A673 (cell line): ENCODE measurements around the gene COLEC12. TPM values are rescaled to one million over a fixed set of nuclear protein-coding genes. Genes with fewer than 3 reads are reported as not detected.
A peak's percentile ranks its signal among the peaks of the same experiment; 100 is the strongest.

Experiments used
- BruUV-seq: library from RNA; stranded (reverse); fragments of 400-500 nt; replicated peaks from 2 replicates; lab custom pipeline; 2021; lab: Mats Ljungman, UMichigan
- CTCF ChIA-PET: fragments of 300-600 bp; sonication (Branson Sonifier 250); formaldehyde crosslinking; loops from one replicate; lab custom pipeline; 2022; ENCODE audit warnings: antibody characterized with exemption; lab: Charles Lee
- POLR2A ChIA-PET: fragments of 300-600 bp; sonication (Branson Sonifier 250); formaldehyde crosslinking; loops from one replicate; lab custom pipeline; 2022; ENCODE audit warnings: antibody characterized with exemption; ENCODE audit not compliant: low non-redundant PET; lab: Charles Lee
- DNase-seq: peaks from one replicate; pipeline ENCODE4 v3.0.0-alpha.2; 2015; ENCODE audit warnings: low spot score
- H3K27ac ChIP-seq: fragments of 200-600 bp; sonication (generic); 2 replicates; pipeline ENCODE4 v1.5.1; 2016; ENCODE audit warnings: mixed run types, low read depth, mild to moderate bottlenecking, mixed read lengths, antibody characterized with exemption, low read length; ENCODE audit not compliant: poor library complexity, severe bottlenecking
- H3K27me3 ChIP-seq: fragments of 200-600 bp; sonication (generic); replicated peaks from 2 replicates; pipeline ENCODE4 v1.6.1; 2017; ENCODE audit warnings: mixed run types, low read depth, mild to moderate bottlenecking, mixed read lengths, antibody characterized with exemption, low read length; ENCODE audit not compliant: insufficient read depth, poor library complexity
- H3K36me3 ChIP-seq: fragments of 200-600 bp; sonication (generic); 2 replicates; pipeline ENCODE4 v1.6.1; 2016; ENCODE audit warnings: mixed run types, mild to moderate bottlenecking, mixed read lengths, antibody characterized with exemption, low read length; ENCODE audit not compliant: insufficient read depth, poor library complexity, severe bottlenecking
- H3K4me1 ChIP-seq: fragments of 200-600 bp; sonication (generic); 2 replicates; pipeline ENCODE4 v1.6.1; 2017; ENCODE audit warnings: mixed run types, mild to moderate bottlenecking, mixed read lengths, antibody characterized with exemption, low read length; ENCODE audit not compliant: insufficient read depth, poor library complexity, severe bottlenecking
- H3K4me3 ChIP-seq: fragments of 200-600 bp; sonication (generic); 2 replicates; pipeline ENCODE4 v1.5.1; 2016; ENCODE audit warnings: low read depth, mixed run types, mild to moderate bottlenecking, mixed read lengths, low read length; ENCODE audit not compliant: poor library complexity, severe bottlenecking
- H3K9me3 ChIP-seq: fragments of 200-600 bp; sonication (generic); 2 replicates; pipeline ENCODE4 v1.6.1; 2016; ENCODE audit warnings: mixed run types, low read depth, mild to moderate bottlenecking, mixed read lengths, antibody characterized with exemption, low read length; ENCODE audit not compliant: poor library complexity, severe bottlenecking
- EZH2 ChIP-seq: fragments of 200-600 bp; sonication (generic); IDR thresholded peaks from 2 replicates; pipeline ENCODE4 v1.6.1; 2017; ENCODE audit warnings: borderline replicate concordance, low read depth, mild to moderate bottlenecking, mixed read lengths, antibody characterized with exemption, low read length; ENCODE audit not compliant: poor library complexity, severe bottlenecking
- intact Hi-C: fragments of 100-400 bp; cut with micrococcal nuclease; formaldehyde crosslinking; loops from one replicate; pipeline ENCODE4 v1.10.0; 2022; ENCODE audit not compliant: unreplicated experiment
- total RNA-seq: library from RNA; stranded (reverse); gene quantifications from 2 replicates; pipeline ENCODE4 v1.2.3, GENCODE V29; 2021
- TF ChIP-seq, protein P1 (sequence below): fragments of 300-800, 200-600 bp; sonication (generic); conservative IDR thresholded peaks from 2 replicates; pipeline ENCODE4 v1.5.1; 2017; ENCODE audit warnings: low read depth, mild to moderate bottlenecking, antibody characterized with exemption, low read length, moderate library complexity, mixed read lengths

The COLEC12 gene
- total RNA-seq, 1 experiment from 2014 or later = 0.86 TPM

DNA sequence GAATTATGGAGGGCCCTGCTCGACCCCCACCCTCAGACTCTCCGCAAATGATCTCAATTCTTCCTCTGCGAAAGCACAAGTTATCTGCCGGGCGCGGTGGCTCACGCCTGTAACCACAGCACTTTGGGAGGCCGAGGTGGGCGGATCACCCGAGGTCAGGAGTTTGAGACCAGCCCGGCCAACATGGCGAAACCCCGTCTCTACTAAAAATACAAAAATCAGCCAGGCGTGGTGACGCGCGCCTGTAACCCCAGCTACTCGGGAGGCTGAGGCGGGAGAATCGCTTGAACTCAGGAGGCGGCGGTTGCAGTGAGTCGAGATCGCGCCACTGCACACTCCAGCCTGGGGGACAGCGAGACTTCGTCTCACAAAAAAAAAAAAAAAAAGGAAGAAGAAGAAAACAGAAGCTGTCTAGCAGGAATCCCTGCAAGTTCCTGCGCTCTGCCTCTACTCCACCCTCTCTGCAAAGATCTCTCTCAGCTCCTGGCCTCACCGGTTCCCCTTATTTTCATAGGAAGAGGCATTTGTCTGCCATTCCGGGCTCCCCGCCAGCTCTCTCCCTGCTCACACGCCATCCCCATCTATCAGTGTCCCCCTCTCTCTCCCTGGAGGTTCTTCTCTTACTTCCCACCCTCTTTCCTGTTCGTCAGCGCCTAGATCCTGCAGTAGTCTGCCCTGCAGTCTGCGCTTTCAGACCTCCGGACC, 13.5 kb upstream of the COLEC12 start:
- CTCF ChIA-PET = interaction anchor here (0.6 kb wide), 1 partner anchor 316 kb away, joined by 3 read pairs; no protein-coding TSS in a partner anchor
- peak; percentile 50 for DNase-seq
- intact Hi-C loops = no loop called here
- Histone ChIP-seq H3K27ac (no peak overlapping the region), H3K27me3 (no peaks in the 10 kb centered on the region), H3K4me1 (no peaks in the 10 kb centered on the region), H3K36me3 (no peaks in the 10 kb centered on the region), H3K9me3 (no peaks in the 10 kb centered on the region), H3K4me3 (no peak overlapping the region)
- TF ChIP-seq, protein P1, sequence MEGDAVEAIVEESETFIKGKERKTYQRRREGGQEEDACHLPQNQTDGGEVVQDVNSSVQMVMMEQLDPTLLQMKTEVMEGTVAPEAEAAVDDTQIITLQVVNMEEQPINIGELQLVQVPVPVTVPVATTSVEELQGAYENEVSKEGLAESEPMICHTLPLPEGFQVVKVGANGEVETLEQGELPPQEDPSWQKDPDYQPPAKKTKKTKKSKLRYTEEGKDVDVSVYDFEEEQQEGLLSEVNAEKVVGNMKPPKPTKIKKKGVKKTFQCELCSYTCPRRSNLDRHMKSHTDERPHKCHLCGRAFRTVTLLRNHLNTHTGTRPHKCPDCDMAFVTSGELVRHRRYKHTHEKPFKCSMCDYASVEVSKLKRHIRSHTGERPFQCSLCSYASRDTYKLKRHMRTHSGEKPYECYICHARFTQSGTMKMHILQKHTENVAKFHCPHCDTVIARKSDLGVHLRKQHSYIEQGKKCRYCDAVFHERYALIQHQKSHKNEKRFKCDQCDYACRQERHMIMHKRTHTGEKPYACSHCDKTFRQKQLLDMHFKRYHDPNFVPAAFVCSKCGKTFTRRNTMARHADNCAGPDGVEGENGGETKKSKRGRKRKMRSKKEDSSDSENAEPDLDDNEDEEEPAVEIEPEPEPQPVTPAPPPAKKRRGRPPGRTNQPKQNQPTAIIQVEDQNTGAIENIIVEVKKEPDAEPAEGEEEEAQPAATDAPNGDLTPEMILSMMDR = no peak
- no peak for TF ChIP-seq EZH2
- POLR2A ChIA-PET = no interaction called here
- no TSS peak for BruUV-seq

DNA sequence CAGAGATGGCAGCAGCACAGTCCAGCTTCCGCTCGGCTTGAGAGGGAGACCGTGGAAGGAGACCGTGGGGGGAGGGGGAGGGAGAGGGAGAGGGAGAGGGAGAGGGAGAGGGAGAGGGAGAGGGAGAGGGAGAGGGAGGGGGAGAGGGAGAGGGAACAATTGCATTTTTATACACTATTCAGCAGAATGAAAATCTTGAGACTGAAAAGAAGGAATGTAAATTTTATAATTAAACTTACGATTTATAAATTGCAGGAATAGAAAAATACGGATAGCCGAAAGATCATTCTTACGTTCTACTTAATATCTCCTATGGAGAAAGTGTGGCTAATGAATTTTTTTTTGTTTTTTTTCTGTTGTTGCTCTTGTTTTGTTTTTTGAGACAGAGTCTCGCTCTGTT, 12.5 kb upstream of the COLEC12 start:
- ChIA-PET POLR2A (no interaction called here), CTCF (no interaction called here)
- Histone ChIP-seq H3K9me3 (no peaks in the 10 kb centered on the region), H3K4me1 (no peaks in the 10 kb centered on the region), H3K4me3 (no peak overlapping the region), H3K27ac (no peak overlapping the region), H3K27me3 (no peaks in the 10 kb centered on the region), H3K36me3 (no peaks in the 10 kb centered on the region)
- intact Hi-C loops = no loop called here
- TF ChIP-seq, protein P1 = no peak
- TF ChIP-seq EZH2 = no peak
- no peak for DNase-seq
- BruUV-seq = no TSS peak

DNA sequence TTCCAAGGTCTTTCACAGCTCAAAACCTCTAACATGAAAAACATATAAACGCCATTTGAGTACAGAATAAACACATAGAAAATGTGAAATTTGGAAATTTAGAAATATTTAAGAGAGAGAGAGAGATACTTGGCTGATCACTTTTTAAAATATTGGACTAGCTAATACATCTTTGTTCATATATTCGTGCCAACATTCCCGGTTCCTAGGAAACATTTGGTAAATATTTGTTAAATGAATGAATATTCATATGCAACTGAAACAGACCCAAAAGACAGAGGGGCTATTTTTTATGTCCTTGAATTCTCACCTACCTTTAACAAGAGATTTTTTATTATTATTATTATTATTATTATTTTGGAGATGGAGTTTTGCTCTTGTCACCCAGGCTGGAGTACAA, 8.3 kb upstream of the COLEC12 start:
- ChIA-PET POLR2A (no interaction called here), CTCF (no interaction called here)
- intact Hi-C loops = no loop called here
- Histone ChIP-seq H3K4me3 (no peak overlapping the region), H3K27ac (no peak overlapping the region), H3K27me3 (no peaks in the 10 kb centered on the region), H3K36me3 (no peaks in the 10 kb centered on the region), H3K9me3 (no peaks in the 10 kb centered on the region), H3K4me1 (no peaks in the 10 kb centered on the region)
- no peak for DNase-seq
- TF ChIP-seq, protein P1 = no peak
- no peak for TF ChIP-seq EZH2
- BruUV-seq = no TSS peak
